ENCODE data around the gene SOWAHB. TPM values are rescaled to one million over a fixed set of nuclear protein-coding genes. Genes with fewer than 3 reads are reported as not detected.

SOWAHB gene
- total RNA-seq: 16.2 and 18.9 TPM in 2 replicates
- polyA plus RNA-seq: 5.7 and 8.7 TPM in 2 replicates

DNA sequence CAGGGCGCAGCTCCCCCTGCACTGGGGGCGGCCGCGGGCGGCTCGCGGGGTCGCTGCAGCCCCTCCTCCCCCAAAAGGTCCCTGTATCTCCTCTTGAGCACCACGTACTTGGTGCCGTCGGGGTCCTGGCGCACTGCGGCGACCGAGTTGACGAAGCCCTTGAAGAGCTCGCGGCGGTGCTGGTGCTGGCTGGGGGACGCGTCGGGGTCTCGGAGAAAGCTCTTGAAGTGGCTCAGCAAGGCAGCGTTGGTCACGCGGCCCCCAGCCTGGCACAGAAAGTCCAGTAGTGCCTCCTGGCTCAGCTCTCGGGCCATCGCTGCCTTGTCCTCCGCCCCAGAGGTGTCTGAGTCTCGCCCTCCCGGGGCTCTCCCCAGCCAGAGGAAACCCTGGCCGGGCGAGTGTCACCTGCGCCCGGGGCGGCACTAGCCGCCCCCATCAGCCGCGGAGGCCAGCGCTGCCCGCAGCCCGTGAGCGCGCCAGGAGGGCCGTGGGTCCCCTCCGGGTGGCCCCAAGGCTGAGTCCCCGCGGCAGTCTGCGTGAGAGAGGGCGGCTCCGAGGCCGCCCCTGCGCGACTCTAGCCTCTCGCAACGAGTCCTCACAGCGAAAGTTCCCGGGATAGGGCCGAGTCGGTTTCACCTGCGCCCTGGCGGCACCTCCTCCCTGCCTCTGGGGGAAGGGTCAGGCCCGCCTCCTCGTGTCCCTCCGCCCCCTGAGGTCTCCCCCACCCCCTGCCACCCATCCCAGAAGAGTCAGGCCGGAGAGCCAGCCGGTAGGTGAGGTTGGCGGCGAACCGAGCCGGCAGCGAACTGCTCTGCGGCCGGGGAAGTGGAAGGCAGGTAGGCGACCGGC is at the start of gene SOWAHB:
Gene SOWAHB (minus strand): TSS at position 609 of the 849 bp plus-strand sequence. CDS start 295 bp downstream, at position 314.
- Histone ChIP-seq H3K27me3 (peaks cover 15% of the 10 kb centered on the region), H3K27ac (peak within 1 kb of the TSS; percentile 95), H3K9me3 (ENCODE audit: low read depth) (no peaks in the 10 kb centered on the region), H3K79me2 (peaks cover 40% of the 10 kb centered on the region), H3K4me3 (peak within 1 kb of the TSS; percentile 73), H3K4me1 (ENCODE audit: insufficient read depth) (peaks cover 10% of the 10 kb centered on the region), H3K4me2 (peak within 1 kb of the TSS; percentile 97), H3K36me3 (replicated peaks; ENCODE audit: insufficient read depth, low read depth) (no peaks in the 10 kb centered on the region), H4K20me1 (ENCODE audit: insufficient read depth, poor library complexity, severe bottlenecking) (no peaks in the 10 kb centered on the region), H3K9me2 (replicated peaks; ENCODE audit: insufficient read depth) (no peaks in the 10 kb centered on the region), H2AFZ (peak within 1 kb of the TSS; percentile 75)
- WGBS (ENCODE audit: low lambda C conversion rate, missing lambda C conversion rate): under 1% methylated on average over 54 of the region's 76 CpGs
- DNase-seq (ENCODE audit: low spot score): peak; percentile 90
- no peak for TF ChIP-seq EZH2phosphoT487 (IDR thresholded peaks at IDR 0.05; ENCODE audit: low read depth, severe bottlenecking, unreplicated experiment)
- TF ChIP-seq, protein P1, sequence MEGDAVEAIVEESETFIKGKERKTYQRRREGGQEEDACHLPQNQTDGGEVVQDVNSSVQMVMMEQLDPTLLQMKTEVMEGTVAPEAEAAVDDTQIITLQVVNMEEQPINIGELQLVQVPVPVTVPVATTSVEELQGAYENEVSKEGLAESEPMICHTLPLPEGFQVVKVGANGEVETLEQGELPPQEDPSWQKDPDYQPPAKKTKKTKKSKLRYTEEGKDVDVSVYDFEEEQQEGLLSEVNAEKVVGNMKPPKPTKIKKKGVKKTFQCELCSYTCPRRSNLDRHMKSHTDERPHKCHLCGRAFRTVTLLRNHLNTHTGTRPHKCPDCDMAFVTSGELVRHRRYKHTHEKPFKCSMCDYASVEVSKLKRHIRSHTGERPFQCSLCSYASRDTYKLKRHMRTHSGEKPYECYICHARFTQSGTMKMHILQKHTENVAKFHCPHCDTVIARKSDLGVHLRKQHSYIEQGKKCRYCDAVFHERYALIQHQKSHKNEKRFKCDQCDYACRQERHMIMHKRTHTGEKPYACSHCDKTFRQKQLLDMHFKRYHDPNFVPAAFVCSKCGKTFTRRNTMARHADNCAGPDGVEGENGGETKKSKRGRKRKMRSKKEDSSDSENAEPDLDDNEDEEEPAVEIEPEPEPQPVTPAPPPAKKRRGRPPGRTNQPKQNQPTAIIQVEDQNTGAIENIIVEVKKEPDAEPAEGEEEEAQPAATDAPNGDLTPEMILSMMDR (IDR thresholded peaks at IDR 0.05; ENCODE audit: poor library complexity): no peak
- no peak for TF ChIP-seq EZH2 (IDR thresholded peaks at IDR 0.05; ENCODE audit: borderline replicate concordance)

- peaks cover 15% of the 10 kb centered on the region for H3K4me1 ChIP-seq (ENCODE audit: insufficient read depth)
- no peaks in the 10 kb centered on the region for H3K27me3 ChIP-seq
- WGBS (ENCODE audit: low lambda C conversion rate, missing lambda C conversion rate): 82% methylated on average over 2 of the region's 2 CpGs
- H3K9me3 ChIP-seq (ENCODE audit: low read depth): no peaks in the 10 kb centered on the region
- H3K4me2 ChIP-seq: peak overlapping the region; percentile 92
- H2AFZ ChIP-seq: no peak overlapping the region
- H3K9me2 ChIP-seq (replicated peaks; ENCODE audit: insufficient read depth): no peaks in the 10 kb centered on the region
- H4K20me1 ChIP-seq (ENCODE audit: insufficient read depth, poor library complexity, severe bottlenecking): peaks cover 6% of the 10 kb centered on the region
- peaks cover 51% of the 10 kb centered on the region for H3K79me2 ChIP-seq
- no peak for TF ChIP-seq EZH2 (IDR thresholded peaks at IDR 0.05; ENCODE audit: borderline replicate concordance)
- TF ChIP-seq, protein P1 (IDR thresholded peaks at IDR 0.05; ENCODE audit: poor library complexity): no peak
- TF ChIP-seq EZH2phosphoT487 (IDR thresholded peaks at IDR 0.05; ENCODE audit: low read depth, severe bottlenecking, unreplicated experiment): no peak
- H3K27ac ChIP-seq: no peak overlapping the region
- no peak overlapping the region for H3K4me3 ChIP-seq
- no peaks in the 10 kb centered on the region for H3K36me3 ChIP-seq (replicated peaks; ENCODE audit: insufficient read depth, low read depth)
- DNase-seq (ENCODE audit: low spot score): no peak
These were observed 49.4 kb upstream of the SOWAHB start for GRCh38 chr4:76947369-76947768.

DNA sequence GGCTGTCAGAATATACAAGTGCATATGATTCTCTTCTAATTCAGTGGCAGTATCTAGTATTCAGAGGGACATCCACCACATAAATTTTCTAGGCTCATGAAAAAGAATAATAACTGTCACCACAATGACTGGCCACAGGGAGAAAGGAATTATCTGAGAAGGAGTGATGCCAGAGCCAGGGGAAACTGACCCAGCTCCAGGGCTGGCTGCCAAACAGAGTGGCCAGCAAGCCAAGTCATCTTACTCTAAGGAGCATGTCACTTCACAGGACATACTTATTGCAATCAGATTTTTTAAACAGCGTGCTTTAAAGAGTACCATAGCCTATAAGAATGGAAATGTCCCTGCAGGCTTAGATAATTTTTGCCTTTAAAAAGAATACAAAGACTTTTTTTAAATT is 45.8 kb upstream of the SOWAHB start:
- Histone ChIP-seq H3K27me3 (no peaks in the 10 kb centered on the region), H3K27ac (no peak overlapping the region), H4K20me1 (ENCODE audit: insufficient read depth, poor library complexity, severe bottlenecking) (no peaks in the 10 kb centered on the region), H3K4me2 (no peak overlapping the region), H3K4me1 (ENCODE audit: insufficient read depth) (peaks cover 3% of the 10 kb centered on the region), H3K9me3 (ENCODE audit: low read depth) (no peaks in the 10 kb centered on the region), H3K4me3 (no peak overlapping the region), H2AFZ (no peak overlapping the region), H3K36me3 (replicated peaks; ENCODE audit: insufficient read depth, low read depth) (no peaks in the 10 kb centered on the region), H3K9me2 (replicated peaks; ENCODE audit: insufficient read depth) (no peaks in the 10 kb centered on the region), H3K79me2 (peaks cover 27% of the 10 kb centered on the region)
- DNase-seq (ENCODE audit: low spot score): no peak
- TF ChIP-seq, protein P1 (IDR thresholded peaks at IDR 0.05; ENCODE audit: poor library complexity): no peak
- TF ChIP-seq EZH2 (IDR thresholded peaks at IDR 0.05; ENCODE audit: borderline replicate concordance) (no peak), EZH2phosphoT487 (IDR thresholded peaks at IDR 0.05; ENCODE audit: low read depth, severe bottlenecking, unreplicated experiment) (no peak)
- WGBS (ENCODE audit: low lambda C conversion rate, missing lambda C conversion rate): 95% methylated on average over 1 of the region's 1 CpG
